GM21737 (cell line): ENCODE data around the gene SPATC1L.

ENCODE experiments used
- ATAC-seq: cut with Tn5 transposase; IDR thresholded peaks from one replicate; pipeline ENCODE4 v1.9.1; 2021; ENCODE audit warnings: mild to moderate bottlenecking, moderate library complexity; ENCODE audit not compliant: unreplicated experiment

SPATC1L gene

DNA sequence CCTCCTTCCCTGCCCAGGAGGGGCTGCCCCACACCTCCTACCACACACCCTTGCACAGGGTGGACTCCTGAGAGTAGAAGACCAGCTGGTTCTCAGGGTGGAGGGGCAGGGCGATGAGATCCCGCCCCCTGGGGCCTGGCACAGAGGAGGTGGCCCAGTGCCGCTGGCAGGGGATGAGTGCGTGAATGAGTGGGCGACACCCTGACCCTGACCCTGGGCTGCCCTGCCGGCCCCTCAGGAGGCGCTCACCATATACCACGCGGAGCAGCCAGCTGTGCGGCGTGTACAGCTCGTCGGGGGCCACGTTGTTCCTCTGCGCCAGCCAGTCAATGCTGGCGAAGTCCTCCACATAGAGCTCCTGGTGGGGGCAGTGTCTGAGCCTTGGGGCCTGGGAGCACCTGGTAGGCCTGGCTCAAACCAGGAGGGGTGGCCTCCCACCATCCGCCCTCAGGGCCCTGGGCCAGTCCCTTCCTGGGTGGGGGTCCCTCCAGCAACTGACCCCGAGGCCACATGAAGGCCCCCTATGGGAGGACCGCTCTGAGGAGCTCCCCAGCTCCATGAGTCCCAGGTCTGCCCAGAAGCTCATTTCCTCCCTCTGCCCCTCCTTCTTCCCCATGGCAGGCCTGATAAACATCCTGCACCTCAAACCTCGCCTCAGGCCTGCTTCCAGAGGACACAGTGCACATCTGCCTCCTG lies 31.3 kb upstream of the SPATC1L start:
- no peak for ATAC-seq

DNA sequence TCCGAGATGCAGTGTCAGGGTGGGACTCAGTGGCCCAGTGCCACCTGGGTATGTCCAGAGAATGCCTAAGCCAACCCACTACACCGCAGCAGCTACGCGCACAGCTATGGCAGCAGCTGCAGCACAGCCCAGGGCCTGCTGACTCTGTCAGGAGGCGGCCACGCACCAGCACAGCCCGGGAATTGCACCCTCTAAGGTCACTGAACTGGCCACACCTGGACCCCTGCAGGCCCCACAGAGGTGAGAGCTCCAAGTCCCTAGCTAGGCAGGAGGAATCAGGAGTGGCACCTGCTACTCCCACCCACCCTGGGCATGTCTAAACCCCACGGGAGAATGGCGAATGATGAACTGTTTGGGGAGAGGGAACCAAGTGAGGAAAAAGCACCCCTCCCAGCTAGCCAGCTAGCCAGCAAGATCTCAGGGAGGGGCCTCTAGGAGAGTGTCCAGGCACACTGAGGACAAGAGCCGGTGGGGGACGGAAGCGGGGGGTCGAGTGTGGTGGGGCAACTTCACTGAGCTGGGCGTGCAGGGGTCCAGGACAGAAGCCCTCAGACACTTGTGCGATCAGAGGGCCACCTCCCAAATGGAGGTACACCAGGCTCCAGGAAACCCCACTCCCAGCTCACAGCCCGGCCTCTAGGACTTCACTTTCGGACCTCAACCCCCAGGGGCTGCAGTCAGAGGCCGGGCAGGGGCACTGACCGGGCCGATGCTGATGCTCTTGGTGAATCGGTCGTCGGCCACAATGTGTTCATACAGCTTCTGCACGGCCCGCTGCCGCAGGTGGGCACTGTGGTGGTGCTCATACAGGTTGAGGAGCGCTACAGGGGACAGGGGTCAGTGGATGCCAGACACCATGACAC lies 30.4 kb upstream of the SPATC1L start:
- no peak for ATAC-seq

DNA sequence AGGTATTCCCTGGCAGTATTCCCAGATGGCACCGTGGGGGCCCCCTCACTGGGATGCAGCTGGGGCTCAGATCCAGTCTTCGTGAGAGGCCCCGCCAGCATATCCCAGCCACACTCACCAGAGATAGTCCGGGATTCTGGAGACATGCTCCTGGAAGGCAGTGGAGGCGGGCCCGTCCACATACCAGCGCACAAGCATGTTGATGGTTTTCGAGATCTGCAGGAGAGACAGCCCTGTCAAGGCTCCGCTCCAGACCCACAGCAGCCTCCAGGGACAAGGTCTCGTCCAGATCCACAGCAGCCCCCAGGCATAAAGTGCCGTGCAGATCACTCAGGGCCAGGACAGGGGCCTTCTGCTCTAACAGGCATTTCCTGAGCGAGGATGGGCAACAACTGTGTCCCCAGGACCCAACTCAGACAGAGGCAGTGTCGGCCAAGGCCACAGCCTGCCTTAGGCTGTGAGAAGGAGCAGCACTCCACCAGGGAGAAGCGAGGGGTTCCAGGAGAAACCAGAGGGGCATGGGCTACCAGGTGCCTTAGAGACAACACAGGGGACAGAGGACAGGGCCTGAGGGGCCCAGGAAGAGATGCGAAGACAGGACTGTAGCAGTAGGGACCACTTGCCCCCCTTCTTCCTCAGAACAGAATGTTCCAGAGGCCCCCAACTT lies 29.5 kb upstream of the SPATC1L start:
- no peak for ATAC-seq

DNA sequence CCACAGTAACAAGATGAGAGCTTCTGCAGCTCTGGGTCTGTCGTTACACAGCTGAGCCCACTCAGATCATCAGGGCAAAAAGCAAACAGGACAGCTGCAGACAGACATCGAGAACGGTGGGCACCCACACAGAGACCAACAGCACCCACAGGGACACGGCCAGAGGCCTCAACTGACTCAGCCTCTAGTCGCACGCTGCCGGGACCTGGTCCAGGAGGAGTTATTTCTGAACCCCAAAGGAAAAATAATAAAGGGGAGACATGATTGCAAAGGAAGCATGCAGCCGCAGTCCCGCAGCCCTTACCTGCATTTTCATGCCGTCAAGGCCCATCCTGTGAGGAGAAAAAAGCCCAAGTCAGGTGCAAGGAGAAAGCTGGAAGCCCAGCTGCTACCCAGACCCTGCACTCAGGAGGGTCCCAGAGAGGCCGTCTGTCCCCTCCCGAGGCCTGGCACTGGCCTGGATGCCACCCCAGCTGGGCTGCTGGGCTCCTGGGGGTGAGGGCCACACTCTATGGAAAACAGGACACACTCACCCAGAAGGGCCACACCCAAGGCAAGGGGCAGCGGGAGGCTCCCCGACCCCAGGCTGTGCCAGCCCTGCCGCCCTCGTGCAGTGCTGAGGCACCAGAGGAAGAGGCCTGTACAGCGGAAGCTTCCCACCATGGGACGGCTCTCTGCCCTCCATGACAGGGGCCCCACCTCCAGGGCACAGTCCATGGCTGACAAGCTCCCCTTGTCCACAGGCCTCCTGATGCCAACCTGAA lies 28.6 kb upstream of the SPATC1L start:
- ATAC-seq: no peak

DNA sequence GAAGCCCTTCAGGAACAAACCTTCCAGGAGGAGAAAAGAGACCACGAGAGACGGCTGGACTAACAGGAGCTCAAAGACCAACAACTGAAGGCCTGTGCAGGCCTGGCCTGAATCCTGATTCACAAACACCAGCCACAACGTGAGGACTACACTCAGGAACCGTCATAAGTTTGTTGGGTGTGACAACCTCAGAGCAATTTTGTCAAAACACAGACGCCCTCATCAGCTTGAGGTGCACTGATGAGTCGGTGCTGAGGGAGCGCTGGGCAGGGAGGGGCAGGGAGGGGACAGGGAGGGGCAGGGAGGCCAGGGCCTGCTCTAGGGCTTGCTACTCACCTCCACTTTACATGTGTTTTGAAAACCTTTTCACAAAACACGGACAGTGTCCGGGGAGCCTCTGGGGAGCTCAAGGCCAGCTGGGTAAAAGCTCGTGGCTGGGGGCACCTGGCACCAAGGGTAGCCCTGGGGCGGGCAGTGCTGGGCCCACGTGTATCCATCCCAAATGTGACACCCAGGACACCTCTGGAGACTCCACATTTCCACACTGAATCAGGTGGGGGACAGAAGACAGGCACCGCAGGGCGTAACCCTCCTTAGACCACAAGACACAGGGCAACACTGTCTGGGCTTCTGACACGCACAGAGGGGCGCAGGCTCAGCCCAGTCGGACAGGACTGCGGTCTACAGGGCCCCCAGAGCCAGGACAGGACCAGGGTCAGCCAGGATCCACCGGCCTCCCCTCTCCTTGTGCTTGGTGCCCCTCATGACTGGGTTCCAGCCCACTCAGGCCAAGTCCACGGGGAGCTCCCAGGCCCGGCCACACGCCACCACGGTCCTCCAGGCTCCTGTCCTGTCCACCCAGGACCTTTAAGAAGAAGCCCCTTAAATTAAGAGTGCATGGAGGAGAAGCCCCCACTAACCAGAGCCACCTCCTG lies 27.8 kb upstream of the SPATC1L start:
- no peak for ATAC-seq

DNA sequence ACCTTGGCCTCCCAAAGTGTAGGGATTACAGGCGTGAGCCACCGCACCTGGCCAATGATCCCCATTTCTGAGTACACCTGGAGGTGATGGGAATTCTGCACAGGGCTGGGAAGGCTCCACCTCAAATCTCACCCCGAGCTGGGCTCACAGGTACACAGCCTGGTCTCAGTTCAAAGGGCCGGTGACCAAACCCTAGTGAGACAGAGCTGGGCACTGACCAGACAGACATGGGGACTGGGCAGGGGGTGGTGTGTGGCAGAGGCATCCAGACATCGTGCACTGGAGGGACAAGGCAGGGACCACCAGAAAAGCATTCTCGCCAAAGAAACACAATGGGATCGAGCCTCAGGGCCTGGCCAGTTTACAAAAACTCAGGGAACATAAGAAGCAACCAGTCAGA lies 27.1 kb upstream of the SPATC1L start:
- ATAC-seq: no peak

DNA sequence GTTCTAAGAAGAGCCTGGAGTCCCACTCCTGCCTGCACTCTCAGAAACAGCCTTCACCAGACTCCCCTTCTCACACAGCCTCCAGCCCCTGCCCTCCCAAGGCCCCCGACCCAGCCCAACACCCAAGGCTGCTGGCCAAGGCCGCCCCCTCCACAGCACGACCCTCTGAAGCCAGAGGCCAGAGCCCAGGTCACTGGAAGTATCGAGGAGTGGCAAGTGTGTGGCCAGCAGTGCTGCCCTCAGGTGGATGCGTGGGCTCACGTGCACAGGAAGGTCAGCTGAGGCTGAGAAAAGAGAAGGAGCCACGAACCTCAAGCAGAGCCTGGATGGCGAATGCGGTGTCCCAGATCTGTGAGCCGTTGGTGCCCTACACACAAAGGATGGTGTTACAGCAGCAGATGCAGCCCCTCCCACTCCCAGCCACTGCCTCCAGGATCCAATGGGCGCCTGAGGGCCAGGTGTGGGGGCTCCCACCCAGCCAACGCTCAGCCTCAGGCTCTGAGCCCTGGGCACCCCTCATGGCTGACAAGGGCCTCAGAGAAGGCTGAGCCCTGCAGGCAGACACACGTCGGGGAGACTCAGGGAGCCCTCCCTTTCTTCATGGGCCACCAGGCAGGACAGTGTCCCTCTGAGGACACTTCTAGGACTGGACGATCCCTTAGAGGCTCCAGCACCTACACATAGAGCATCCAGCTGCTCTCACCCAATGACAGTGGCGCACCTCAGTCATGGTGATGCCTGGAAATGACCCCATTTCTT lies 26.3 kb upstream of the SPATC1L start:
- no peak for ATAC-seq

DNA sequence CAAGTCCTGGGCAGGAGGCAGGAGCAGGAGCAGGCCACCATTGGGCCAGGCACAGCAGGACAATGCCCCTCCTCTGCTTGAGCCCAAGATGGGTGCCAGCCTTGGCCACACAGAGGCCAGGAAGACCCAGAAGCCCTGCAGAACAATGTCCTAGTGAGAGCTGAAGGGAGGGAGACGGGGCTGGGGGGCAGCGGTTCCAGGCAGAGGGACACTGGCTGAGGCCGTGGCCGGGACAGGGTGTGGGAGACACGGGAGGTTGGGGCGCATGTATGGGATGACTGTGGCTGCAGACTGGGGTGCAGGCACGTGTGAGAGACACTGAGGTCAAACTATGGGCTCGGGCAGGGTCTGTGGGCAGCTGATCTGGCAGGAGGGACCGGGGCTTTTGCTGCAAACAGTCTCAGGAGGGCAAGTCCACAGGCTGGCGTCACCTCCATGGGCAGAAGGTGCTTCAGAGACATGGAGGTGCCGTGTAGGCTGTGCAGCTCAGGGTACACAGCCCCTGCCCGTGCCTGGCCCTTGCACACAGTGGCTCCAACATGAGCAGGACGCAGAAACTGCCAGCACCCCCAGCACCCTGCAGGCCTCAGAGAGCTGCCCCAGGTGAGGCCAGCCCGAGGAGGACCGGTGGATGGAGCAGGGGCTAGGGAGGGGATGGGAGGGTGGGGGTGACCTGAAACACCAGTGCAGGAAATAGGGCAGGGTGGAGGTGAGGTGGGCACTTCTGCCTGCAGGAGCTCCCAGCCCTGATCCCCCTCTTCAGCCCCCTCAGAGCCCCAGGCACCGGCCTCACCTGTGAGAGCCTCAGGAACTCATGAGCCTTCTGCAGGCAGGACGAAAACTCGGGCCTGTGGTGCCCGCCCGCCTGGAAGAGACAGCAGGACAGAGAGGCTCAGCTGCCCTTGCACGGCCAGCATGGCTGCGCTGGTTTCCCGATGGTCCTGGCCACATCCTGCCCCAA lies 24.8 kb upstream of the SPATC1L start:
- ATAC-seq: no peak

DNA sequence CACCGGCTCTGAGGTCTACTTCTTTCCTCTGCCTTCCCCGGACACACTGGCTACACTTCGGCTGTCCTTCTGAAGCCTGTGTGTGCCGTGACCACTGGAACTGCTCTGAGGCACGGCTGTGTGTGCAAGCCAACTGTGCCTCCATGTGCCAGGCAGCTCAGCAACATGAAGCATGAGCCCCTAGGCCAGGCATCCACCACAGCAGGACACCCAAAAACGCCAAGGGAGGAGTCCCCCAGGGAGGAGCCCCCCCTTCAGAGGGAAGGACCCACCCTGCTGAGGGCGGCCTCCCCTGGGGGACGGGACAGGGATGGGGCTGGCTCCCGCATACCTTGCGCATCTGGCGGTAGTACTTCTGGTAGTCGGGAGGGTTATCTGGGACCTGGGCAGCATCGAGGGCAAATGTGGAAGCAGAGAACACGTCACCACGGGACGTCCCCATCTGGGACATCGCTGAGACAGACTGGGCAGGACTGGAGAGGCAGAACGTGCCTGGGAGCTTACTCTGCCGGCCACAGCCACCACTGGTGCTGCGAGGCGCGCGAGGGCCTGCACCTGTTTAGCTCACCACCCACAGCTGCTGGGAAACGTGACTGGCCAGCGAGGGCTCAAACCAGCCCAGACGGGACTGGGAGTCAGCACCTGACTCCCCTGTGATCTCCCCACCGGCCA lies 23.8 kb upstream of the SPATC1L start:
- no peak for ATAC-seq

DNA sequence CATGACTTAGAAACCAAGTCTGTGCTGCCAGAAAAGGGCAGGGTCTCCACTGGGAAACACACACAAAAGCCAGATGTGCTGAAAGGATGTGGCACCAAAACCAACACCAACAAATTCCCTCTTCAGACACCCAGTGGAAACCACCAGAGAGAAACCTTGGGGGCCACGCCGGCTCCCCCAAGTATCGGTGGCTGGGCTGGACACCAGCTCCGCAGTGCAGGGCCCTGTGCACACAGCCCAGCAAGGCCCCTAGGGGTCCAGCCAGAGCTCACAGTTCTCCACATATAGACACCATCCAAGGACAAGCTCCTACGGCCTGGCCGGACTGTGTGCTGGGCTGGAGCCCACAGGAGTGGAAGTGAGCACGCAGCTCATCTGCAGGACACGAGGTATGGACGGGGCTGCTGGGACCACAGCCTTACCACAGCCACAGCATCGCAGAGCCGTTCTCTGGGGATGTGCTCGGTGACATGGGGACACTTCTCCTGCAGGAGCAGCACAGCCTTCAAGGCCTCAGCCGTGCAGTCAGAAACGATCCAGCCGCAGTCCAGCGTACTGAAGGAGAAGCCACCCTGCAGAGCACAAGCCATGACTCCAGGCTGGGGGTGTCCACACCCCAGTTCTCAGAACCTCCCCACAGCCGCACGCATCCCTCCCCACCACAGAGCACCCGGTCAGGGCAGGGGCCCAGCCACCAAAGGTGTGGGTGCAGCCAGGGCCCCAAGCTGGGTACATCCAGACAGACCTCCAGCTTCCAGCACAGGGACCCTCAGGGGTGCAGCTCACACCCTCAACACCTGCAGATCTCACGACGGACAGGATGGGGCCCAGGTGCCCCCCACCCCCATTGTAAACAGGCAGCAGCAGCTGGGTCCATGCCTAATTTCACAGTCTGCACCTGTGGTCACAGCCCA lies 23.0 kb upstream of the SPATC1L start:
- ATAC-seq: no peak

DNA sequence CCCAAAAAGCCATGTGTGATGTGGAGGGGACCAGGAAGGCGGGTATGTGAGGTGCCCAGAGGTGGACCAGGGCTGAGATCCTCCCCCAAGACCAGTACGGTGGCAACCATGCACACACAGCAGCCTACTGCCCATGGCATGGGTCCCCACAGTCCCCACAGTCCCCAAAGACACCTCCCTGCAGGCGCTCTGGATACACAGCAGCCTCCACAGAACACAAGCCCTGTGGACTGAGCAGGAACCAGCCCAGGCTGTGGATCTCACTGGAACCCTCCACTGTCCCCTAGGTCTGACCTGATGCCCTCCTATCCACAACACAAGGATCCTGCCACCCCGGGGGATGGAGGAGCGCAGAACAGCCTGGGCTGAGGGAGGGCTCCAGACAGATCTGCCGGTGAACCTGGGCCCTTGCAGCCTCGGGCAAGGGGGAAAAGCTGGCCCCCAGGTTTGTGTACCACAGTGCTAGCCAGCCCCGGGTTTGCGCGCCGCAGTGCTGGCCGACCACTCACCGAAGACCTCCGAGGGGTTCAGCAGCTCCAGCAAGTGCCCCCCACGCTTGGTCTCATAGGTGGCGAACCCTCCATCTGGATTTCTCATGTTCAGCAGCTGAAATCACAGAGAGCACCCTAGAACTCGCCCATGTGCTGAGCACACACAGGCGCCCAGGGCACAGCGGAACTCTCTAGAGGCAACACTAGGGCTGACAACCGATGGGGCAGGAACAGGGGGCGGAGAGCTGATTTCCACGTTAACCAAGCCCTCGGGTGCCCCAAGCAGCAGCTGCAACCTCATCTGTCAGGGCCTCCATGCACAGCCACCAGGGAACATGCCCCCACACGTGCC lies 22.1 kb upstream of the SPATC1L start:
- ATAC-seq: no peak

DNA sequence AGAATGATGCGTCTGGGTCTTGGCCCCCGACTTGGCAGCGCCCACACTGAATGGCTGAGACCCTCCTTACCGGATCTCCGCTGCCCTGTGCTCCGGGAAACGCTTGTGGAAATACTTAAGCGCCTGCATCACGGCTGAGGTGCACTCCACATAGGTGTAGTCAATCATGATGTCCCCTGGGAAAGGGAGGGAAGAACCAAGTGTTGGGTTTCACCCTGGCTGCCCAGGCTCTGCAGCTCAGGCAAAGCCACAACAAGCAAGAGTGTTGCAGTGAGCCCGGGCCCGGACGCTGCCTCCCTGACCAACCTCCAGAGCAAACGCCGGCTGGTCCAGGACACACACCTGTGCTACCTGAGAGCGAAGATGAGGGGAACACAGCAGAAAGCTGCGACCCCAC lies 21.5 kb upstream of the SPATC1L start:
- ATAC-seq: no peak

DNA sequence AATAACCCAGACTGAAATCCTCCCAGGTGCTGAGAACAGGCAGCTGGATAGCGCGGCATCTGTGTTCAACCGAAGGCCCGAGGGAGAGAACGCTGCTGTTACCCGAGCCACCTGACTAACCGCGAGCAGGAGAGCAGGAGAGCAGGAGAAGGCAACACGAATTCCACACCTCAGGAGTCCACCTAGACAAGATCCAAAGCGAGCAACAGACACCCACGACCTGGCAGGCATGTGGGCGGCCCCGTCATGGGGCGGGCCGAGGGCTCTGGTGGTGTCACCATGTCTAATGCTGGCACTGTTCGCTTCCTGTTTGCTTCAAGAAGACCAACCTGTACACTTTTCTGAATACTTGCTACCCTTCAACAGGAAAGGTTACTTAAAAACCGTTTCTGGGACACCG lies 20.9 kb upstream of the SPATC1L start:
- no peak for ATAC-seq

DNA sequence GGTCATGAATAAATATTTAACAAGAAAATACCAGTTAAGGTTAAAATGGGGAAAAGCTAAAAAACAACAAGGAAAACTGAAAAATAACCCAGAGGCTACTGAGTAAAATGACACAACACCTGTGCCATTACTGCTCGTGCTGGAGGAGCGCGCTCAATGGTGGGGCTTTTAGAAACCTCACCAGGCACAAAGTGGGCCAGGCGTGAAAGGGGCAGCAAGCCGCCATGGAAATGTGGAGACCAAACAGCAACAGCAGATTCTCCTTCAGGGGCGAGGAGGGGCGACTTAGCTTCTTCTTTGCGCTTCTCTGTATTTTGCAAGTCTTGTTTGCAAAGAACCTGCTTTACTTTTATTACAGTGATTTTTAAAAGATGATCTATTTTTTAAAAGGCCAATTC lies 18.9 kb upstream of the SPATC1L start:
- no peak for ATAC-seq

DNA sequence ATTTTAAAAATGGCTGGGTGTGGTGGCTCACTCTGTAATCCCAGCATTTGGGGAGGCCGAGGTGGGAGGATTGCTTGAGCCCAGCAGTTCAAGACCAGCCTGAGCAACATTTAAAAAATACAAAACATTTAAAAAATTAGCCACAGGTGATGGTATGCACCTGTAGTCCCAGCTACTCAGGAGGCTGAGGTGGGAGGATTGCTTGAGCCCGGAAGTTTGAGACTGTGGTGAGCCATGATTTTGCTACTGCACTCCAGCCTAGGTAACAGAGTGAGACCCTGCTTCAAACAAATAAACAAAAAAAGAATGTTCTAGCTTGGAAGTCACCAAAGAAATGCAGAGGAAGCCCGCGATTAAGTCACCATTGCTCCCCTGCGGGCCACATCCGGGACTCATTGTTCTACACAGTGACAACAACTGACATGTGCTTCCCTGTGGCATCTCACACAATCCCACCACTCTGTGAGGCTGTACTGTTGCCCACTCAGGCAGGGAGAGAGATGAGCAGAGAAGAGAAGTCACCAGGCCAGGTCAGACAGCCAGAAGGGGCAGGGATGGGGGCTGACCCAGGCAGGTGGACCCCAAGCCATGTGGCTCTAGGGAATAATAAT lies 18.4 kb upstream of the SPATC1L start:
- no peak for ATAC-seq
